ENCODE results near the gene NCR2.

DNA sequence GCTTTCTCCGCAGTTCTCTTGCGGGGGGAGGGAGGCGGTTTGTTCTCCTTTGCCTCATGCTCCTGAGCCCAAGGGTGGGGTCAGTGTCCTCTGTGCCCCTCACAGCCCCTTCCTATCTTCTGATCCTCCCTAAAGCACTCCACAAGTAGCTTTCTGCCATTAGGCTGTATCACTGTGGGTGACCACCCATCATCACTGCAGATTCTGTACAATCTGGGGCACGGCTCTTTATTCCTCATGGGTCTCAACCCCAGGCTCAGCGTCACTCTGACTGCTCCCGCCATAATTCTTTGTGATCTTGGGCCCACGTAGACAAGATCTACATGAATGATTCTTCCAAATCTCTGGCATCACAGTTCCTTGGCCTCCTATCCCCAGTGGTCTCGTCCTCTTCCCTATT is 10.5 kb downstream of the NCR2 start:
- TF ChIP-seq RARB (CRISPR knock-in tag; IDR thresholded peaks at IDR 0.05) (no peak), BACH2 (CRISPR knock-in tag; IDR thresholded peaks at IDR 0.05; ENCODE audit: borderline replicate concordance) (no peak), TCF4 (CRISPR knock-in tag; IDR thresholded peaks at IDR 0.05; ENCODE audit: borderline replicate concordance) (no peak), ZC3H10 (CRISPR knock-in tag; IDR thresholded peaks at IDR 0.05) (no peak), ZFP30 (CRISPR knock-in tag; IDR thresholded peaks at IDR 0.05) (no peak), GLIS3 (CRISPR knock-in tag; IDR thresholded peaks at IDR 0.05) (no peak), ZNF70 (CRISPR knock-in tag; IDR thresholded peaks at IDR 0.05) (no peak), ARNTL (CRISPR knock-in tag; IDR thresholded peaks at IDR 0.05; ENCODE audit: borderline replicate concordance, low read depth) (no peak)
